SK-N-SH (cell line): Measurements from ENCODE around the gene ADAMTS1. TPM values are rescaled to one million over a fixed set of nuclear protein-coding genes. Genes with fewer than 3 reads are reported as not detected.

Source experiments
- CTCF ChIA-PET: fragments of 300-600, 350-600 bp; formaldehyde crosslinking; extraction: SDS; loops from one replicate; lab custom pipeline; 2021; lab: Yijun Ruan, JAX
- POLR2A ChIA-PET: fragments of 350-600 bp; sonication (Branson Sonifier 250); formaldehyde crosslinking; extraction: SDS; loops from one replicate; lab custom pipeline; 2020; ENCODE audit warnings: antibody characterized with exemption, inconsistent platforms; lab: Yijun Ruan, JAX
- DNase-seq: peaks from one replicate; pipeline ENCODE4 v3.0.0; 2012
- H2AFZ ChIP-seq: fragments of 200-600 bp; sonication (generic); 2 replicates; pipeline ENCODE4 v1.8.1; 2016; ENCODE audit warnings: antibody characterized with exemption, mild to moderate bottlenecking, low read depth
- H3F3A ChIP-seq: fragments of 200-600 bp; sonication (generic); replicated peaks from 2 replicates; pipeline ENCODE3; 2016; ENCODE audit warnings: antibody characterized with exemption, mild to moderate bottlenecking; ENCODE audit not compliant: insufficient read depth
- H3K27ac ChIP-seq, 2 experiments: fragments of 200-500 bp in 1 of 2; fragments of 200-600 bp in 1 of 2; sonication (Bioruptor generic) in 1 of 2; sonication (generic), shearing (Covaris generic) in 1 of 2; 2 replicates each; pipeline versions ENCODE4 v1.5.1 to v1.6.1; 2014 to 2016; ENCODE audit warnings: low read depth in 2 of 2, inconsistent platforms in 1 of 2, low read length in 1 of 2, mild to moderate bottlenecking in 1 of 2, mixed read lengths in 1 of 2
- H3K27me3 ChIP-seq: fragments of 200-600 bp; sonication (generic), shearing (Covaris generic); 2 replicates; pipeline ENCODE4 v1.6.1; 2016; ENCODE audit warnings: mixed run types; ENCODE audit not compliant: insufficient read depth
- H3K36me3 ChIP-seq, 2 experiments: fragments of 200-500 bp in 1 of 2; fragments of 200-600 bp in 1 of 2; sonication (Bioruptor generic) in 1 of 2; sonication (generic) in 1 of 2; replicated peaks in 1 of 2; 2 replicates each; pipeline versions ENCODE3 to v1.5.1; 2014 to 2016; ENCODE audit warnings: low read length in 1 of 2, mild to moderate bottlenecking in 1 of 2; ENCODE audit not compliant: insufficient read depth in 2 of 2, control insufficient read depth in 1 of 2
- H3K4me1 ChIP-seq, 2 experiments: fragments of 200-500 bp in 1 of 2; fragments of 200-600 bp in 1 of 2; sonication (Bioruptor generic) in 1 of 2; sonication (generic), shearing (Covaris generic) in 1 of 2; 2 replicates each; pipeline versions ENCODE4 v1.5.1 to v1.6.1; 2014 to 2016; ENCODE audit warnings: low read depth in 1 of 2, low read length in 1 of 2, mixed run types in 1 of 2; ENCODE audit not compliant: insufficient read depth in 2 of 2, control insufficient read depth in 1 of 2
- H3K4me2 ChIP-seq: fragments of 200-600 bp; sonication (generic), shearing (Covaris generic); 2 replicates; pipeline ENCODE4 v1.6.1; 2017; ENCODE audit warnings: mixed run types
- H3K4me3 ChIP-seq, 2 experiments: fragments of 200-500 bp in 1 of 2; fragments of 200-600 bp in 1 of 2; sonication (Bioruptor generic) in 1 of 2; sonication (generic), shearing (Covaris generic) in 1 of 2; 2 replicates each; pipeline versions ENCODE4 v1.5.1 to v1.8.1; 2014 to 2016; ENCODE audit warnings: low read depth in 2 of 2, inconsistent platforms in 1 of 2, low read length in 1 of 2, mild to moderate bottlenecking in 1 of 2, mixed read lengths in 1 of 2, moderate library complexity in 1 of 2
- H3K79me2 ChIP-seq: fragments of 200-600 bp; sonication (generic); 2 replicates; pipeline ENCODE4 v1.8.1; 2017; ENCODE audit warnings: mild to moderate bottlenecking; ENCODE audit not compliant: insufficient read depth
- H3K9ac ChIP-seq: fragments of 200-600 bp; sonication (generic); 2 replicates; pipeline ENCODE4 v1.6.1; 2017; ENCODE audit warnings: mixed run types
- H3K9me2 ChIP-seq: fragments of 200-600 bp; sonication (generic); 2 replicates; pipeline ENCODE4 v1.6.1; 2017; ENCODE audit warnings: mixed run types
- H3K9me3 ChIP-seq: fragments of 200-600 bp; sonication (generic); 2 replicates; pipeline ENCODE4 v1.6.1; 2017; ENCODE audit warnings: mixed run types, mild to moderate bottlenecking, moderate library complexity
- H4K20me1 ChIP-seq: fragments of 200-600 bp; sonication (generic); 2 replicates; pipeline ENCODE4 v1.6.1; 2017; ENCODE audit warnings: mild to moderate bottlenecking, mixed run types; ENCODE audit not compliant: insufficient read depth
- GATA2 ChIP-seq: sonication (generic); formaldehyde crosslinking; IDR thresholded peaks from 2 replicates; pipeline ENCODE4 v1.5.0; 2020; ENCODE audit warnings: mild to moderate bottlenecking, missing genetic modification reagents
- MEF2A ChIP-seq: IDR thresholded peaks from 2 replicates; pipeline ENCODE4 v1.4.0; 2012; ENCODE audit warnings: low read depth, borderline replicate concordance
- MXI1 ChIP-seq: IDR thresholded peaks from 2 replicates; pipeline ENCODE4 v1.6.1; 2012; ENCODE audit warnings: mild to moderate bottlenecking, low read depth, low read length, improper control_type of control experiment
- RXRA ChIP-seq: IDR thresholded peaks from 2 replicates; pipeline ENCODE4 v1.4.0; 2012; ENCODE audit warnings: low read depth, mild to moderate bottlenecking, borderline replicate concordance
- TAF1 ChIP-seq: IDR thresholded peaks from 2 replicates; pipeline ENCODE4 v1.6.1; 2012; ENCODE audit warnings: low read depth, mild to moderate bottlenecking, low read length, moderate library complexity, borderline replicate concordance
- TCF12 ChIP-seq: IDR thresholded peaks from 2 replicates; pipeline ENCODE4 v1.4.0; 2012
- TEAD4 ChIP-seq: IDR thresholded peaks from 2 replicates; pipeline ENCODE4 v1.4.0; 2012; ENCODE audit warnings: mild to moderate bottlenecking, borderline replicate concordance; ENCODE audit not compliant: insufficient read depth
- WGBS: methylation state at CpG from one replicate; pipeline ENCODE4 v1.1.6; 2017; ENCODE audit warnings: low lambda C conversion rate; 5-methylcytosine and 5-hydroxymethylcytosine counted together
- polyA plus RNA-seq, 3 experiments: library from polyadenylated mRNA; depleted of rRNA; stranded (reverse); fragments of >200 nt; gene quantifications; 2 replicates each; pipeline ENCODE4 v1.2.3, GENCODE V29; 2012
- TF ChIP-seq, protein P1 (sequence below): IDR thresholded peaks from 2 replicates; pipeline ENCODE4 v1.4.0; 2012; ENCODE audit warnings: low read depth
- TF ChIP-seq, protein P2 (sequence below): IDR thresholded peaks from 2 replicates; pipeline ENCODE4 v1.4.0; 2012; ENCODE audit warnings: low read depth, borderline replicate concordance
- TF ChIP-seq, protein P3 (sequence below): fragments of 200-600 bp; sonication (generic); IDR thresholded peaks from 2 replicates; pipeline ENCODE4 v1.6.1; 2017; ENCODE audit warnings: antibody characterized with exemption, mild to moderate bottlenecking, moderate library complexity

Gene ADAMTS1
- polyA plus RNA-seq, 1 of the 3 experiments (the other 2 are of a cell fraction) = 137 TPM

DNA sequence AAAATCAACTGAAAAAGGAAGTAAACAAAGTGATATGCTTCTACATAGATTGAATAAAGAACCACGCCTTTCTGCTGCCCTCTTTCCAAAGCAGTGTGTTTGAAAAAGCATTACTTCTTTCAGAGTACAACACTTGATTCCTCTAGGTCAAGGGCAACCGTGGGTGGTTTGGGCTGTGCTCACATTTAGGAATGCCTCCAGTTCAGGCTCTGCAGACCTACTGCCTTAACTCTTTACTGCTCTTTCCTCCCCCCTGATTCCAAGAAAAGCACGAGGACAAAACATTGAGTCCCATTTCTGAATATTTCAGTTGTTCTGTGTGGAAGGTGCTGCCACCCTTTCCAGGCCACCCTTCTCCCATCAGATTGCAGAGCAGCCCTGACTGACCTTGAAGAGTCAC is 45.2 kb downstream of the ADAMTS1 start:
- TF ChIP-seq MXI1 (no peak), TCF12 (no peak), GATA2 (no peak), TEAD4 (no peak)
- DNase-seq = no peak
- H3K27ac ChIP-seq = no peak overlapping the region

DNA sequence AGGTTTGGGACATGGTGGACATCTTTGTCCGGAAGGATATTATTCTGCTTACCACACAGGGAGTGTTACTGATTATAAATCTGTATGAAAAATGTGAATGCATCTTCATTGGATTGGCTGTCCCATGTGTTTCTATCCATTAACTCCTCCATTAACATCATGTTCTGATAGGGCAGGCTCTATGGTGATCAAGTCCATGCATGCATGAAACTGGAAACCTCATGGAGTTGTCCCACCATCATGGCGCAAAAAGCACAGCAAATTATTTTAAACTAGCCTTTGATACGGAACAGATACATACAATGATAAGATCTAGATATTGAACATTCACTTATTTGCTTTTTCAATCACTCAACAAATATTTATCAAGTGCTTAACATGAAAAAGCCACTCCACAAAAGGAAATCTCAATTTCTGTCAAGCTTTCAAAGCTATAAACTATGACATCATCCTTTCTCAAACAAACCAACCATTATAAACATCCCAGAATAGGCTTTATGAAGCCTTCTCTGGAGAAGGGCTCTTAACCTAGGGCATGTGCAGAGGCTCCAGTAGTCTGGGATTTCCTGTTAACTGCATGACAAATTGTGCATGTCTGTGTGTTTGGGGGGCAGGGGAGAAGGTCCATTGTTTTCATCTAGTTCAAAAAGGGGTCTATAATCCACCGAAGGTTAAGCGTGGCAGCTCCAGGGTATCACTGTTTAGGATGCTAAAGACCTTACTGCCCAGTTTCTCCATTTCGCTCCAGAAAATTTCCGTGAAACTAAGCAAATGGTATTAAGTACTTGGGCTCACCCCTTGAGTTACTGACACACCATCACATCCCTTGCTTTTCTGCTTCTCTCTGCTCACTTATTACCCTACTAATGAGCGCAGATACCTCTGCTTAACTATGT is 46.1 kb downstream of the ADAMTS1 start:
- Histone ChIP-seq H3K4me2 (no peak overlapping the region), H3K9ac (no peak overlapping the region), H3K4me3 (no peak overlapping the region), H3K36me3 (no peaks in the 10 kb centered on the region), H4K20me1 (no peaks in the 10 kb centered on the region), H3K27ac (no peak overlapping the region), H3F3A (no peaks in the 10 kb centered on the region), H3K9me2 (no peaks in the 10 kb centered on the region), H2AFZ (no peak overlapping the region), H3K9me3 (no peaks in the 10 kb centered on the region), H3K4me1 (peaks cover 8 to 14% of the 10 kb centered on the region in 2 experiments), H3K27me3 (no peaks in the 10 kb centered on the region), H3K79me2 (no peaks in the 10 kb centered on the region)
- no peak for DNase-seq
- POLR2A ChIA-PET = no interaction called here
- TF ChIP-seq, protein P1, sequence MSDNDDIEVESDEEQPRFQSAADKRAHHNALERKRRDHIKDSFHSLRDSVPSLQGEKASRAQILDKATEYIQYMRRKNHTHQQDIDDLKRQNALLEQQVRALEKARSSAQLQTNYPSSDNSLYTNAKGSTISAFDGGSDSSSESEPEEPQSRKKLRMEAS = no peak
- TF ChIP-seq RXRA = no peak
- TF ChIP-seq MEF2A = no peak
- no peak for TF ChIP-seq TCF12
- no peak for TF ChIP-seq MXI1
- no peak for TF ChIP-seq TAF1
- TF ChIP-seq, protein P2, sequence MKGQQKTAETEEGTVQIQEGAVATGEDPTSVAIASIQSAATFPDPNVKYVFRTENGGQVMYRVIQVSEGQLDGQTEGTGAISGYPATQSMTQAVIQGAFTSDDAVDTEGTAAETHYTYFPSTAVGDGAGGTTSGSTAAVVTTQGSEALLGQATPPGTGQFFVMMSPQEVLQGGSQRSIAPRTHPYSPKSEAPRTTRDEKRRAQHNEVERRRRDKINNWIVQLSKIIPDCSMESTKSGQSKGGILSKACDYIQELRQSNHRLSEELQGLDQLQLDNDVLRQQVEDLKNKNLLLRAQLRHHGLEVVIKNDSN = no peak
- TF ChIP-seq, protein P3, sequence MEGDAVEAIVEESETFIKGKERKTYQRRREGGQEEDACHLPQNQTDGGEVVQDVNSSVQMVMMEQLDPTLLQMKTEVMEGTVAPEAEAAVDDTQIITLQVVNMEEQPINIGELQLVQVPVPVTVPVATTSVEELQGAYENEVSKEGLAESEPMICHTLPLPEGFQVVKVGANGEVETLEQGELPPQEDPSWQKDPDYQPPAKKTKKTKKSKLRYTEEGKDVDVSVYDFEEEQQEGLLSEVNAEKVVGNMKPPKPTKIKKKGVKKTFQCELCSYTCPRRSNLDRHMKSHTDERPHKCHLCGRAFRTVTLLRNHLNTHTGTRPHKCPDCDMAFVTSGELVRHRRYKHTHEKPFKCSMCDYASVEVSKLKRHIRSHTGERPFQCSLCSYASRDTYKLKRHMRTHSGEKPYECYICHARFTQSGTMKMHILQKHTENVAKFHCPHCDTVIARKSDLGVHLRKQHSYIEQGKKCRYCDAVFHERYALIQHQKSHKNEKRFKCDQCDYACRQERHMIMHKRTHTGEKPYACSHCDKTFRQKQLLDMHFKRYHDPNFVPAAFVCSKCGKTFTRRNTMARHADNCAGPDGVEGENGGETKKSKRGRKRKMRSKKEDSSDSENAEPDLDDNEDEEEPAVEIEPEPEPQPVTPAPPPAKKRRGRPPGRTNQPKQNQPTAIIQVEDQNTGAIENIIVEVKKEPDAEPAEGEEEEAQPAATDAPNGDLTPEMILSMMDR = no peak
- CTCF ChIA-PET = interaction anchor here (0.9 kb wide), 1 partner anchor 18 kb away, joined by 3 read pairs; no protein-coding TSS in a partner anchor
- 89% methylated on average over 6 of the region's 8 CpGs for WGBS

More for the DNA sequence above, 45.2 kb downstream of the ADAMTS1 start:
- Histone ChIP-seq H3K4me1 (peaks cover 8 to 14% of the 10 kb centered on the region in 2 experiments), H3F3A (no peaks in the 10 kb centered on the region), H3K9me3 (no peaks in the 10 kb centered on the region), H3K4me2 (no peak overlapping the region), H2AFZ (no peak overlapping the region), H3K79me2 (no peaks in the 10 kb centered on the region), H3K4me3 (no peak overlapping the region), H3K9ac (no peak overlapping the region), H3K9me2 (no peaks in the 10 kb centered on the region), H4K20me1 (no peaks in the 10 kb centered on the region), H3K36me3 (no peaks in the 10 kb centered on the region), H3K27me3 (no peaks in the 10 kb centered on the region)
- ChIA-PET CTCF (no interaction called here), POLR2A (no interaction called here)
- WGBS = 35% methylated on average over 3 of the region's 3 CpGs
